GM12864 (cell line): ENCODE results near the gene MFN2.

Experiments used
- DNase-seq: peaks from one replicate; pipeline ENCODE4 v3.0.0-alpha.2; 2011; ENCODE audit warnings: low read depth
- H3K4me3 ChIP-seq: 2 replicates; pipeline ENCODE4 v1.5.1; 2011; ENCODE audit warnings: mild to moderate bottlenecking, low read depth, low read length, control low read depth
- CTCF ChIP-seq: IDR thresholded peaks from 2 replicates; pipeline ENCODE4 v1.5.1; 2011; ENCODE audit warnings: low read depth, mild to moderate bottlenecking, moderate library complexity, low read length, control low read depth, inconsistent platforms; ENCODE audit errors: missing control alignments

MFN2 gene

GRCh38 chr1:11978301-11978700 lies 1.9 kb upstream of the MFN2 start:
- no peak for TF ChIP-seq CTCF
- no peak overlapping the region for H3K4me3 ChIP-seq
- DNase-seq = no peak

GRCh38 chr1:11979028-11979850 lies 1.0 kb upstream of the MFN2 start:
- no peak overlapping the region; the same call in 1 of the 2 replicates for H3K4me3 ChIP-seq
- DNase-seq = no peak
- TF ChIP-seq CTCF = no peak

DNA sequence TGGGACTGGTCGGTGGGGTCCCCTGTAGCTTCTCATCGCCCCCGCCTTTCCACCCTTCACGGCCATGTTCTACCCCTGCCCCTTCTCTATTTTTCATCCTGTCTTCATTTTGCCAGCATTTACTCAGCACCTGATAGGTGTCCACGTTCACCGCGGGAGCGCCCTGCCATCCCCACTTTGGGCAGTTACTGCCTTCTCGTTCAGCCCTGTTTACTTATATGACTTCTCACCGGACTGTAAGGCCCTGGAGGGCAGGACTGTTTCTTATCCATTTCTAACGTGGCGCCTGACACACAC lies 380 bp downstream of the MFN2 start:
- no peak for DNase-seq
- TF ChIP-seq CTCF = no peak
- H3K4me3 ChIP-seq = peak overlapping the region; percentile 85

DNA sequence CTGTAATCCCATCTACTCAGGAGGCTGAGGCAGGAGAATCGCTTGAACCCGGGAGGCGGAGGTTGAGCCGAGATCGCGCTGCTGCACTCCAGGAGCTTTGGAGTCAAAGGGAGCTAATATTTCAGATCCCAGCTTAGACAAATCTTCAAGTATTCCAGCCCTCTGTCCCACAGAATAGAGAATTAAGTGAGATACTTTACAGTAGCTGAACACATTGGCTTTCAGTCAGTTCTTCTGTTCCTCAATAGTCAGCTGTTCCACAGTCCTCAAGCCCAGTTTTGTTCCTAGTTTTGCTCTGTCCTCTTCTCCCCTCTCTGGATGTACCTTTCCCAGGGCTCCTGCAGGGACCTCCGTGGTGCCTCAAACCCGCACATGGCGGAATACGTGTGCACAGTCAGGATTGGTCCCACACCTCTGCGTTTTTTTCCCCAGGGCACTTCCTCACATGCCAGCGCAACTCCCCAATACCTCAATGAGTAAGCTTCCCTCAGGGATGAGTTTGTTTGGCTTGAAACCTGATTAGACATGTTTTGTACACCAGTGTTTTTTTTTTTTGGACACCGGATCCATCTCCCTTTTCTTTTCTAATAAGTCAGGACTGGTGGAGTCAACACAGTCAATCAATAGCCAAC lies 1.2 kb downstream of the MFN2 start:
- TF ChIP-seq CTCF = no peak
- H3K4me3 ChIP-seq = peak overlapping the region; percentile 85; the same call in 1 of the 2 replicates
- no peak for DNase-seq

DNA sequence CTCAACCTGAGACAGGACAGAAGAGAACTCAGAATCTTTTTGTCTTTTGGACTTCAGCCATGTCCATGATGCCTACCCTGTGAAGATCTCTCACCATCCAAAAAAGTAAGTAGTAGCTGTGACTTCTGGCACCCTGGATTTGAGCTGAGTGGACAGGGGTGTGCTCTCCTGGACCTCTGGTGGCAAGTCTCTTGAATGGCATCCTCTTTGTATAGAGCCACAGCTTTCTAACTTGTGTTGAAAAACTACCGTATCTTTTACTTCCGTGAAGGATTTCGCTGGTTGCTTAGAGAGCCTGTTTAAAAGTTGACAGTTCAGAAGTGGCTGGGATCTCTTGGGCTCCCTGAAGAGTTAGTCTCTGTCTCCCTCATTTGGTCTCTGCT lies 1.8 kb downstream of the MFN2 start:
- no peak for DNase-seq

DNA sequence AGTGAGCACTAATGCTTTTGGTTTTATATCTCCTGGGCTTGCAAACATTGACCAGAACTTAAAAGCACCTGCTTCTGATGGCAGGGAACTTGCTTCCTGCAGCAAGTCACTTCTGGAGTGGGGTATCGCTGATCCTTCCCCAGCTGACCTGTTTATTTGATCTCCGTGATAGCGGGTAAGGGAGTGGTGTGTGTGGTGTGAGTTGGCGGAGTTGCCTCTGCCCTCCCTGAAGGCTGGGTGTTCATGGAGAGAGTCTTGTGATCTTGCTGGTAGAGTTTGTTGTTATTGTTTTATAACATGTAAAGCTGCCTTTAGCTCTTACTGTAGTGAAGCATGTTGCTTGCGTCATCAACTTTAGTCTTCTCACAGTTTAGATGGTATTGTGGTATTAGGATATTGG lies 3.9 kb downstream of the MFN2 start:
- TF ChIP-seq CTCF = no peak
- H3K4me3 ChIP-seq = no peak overlapping the region
- DNase-seq = no peak

More for the DNA sequence above, 1.8 kb downstream of the MFN2 start:
- TF ChIP-seq CTCF = peak; percentile 49
- H3K4me3 ChIP-seq = no peak overlapping the region

GRCh38 chr1:11984576-11984975 lies 4.3 kb downstream of the MFN2 start:
- no peak for DNase-seq
- no peak overlapping the region for H3K4me3 ChIP-seq
- no peak for TF ChIP-seq CTCF
